ENCODE data around the gene PDIA4. TPM values are rescaled to one million over a fixed set of nuclear protein-coding genes. Genes with fewer than 3 reads are reported as not detected.
A peak's percentile ranks its signal among the peaks of the same experiment; 100 is the strongest.

Gene PDIA4
- polyA plus RNA-seq, 3 donors = 36.5 to 51.2 (median 37.0) TPM

- H3K9ac ChIP-seq (ENCODE audit: insufficient read depth, low read length, poor library complexity, severe bottlenecking) = no peak overlapping the region
- no peak overlapping the region for H3K4me2 ChIP-seq (replicated peaks; ENCODE audit: extremely low read depth, low read length, poor library complexity, severe bottlenecking)
- no peaks in the 10 kb centered on the region for H3K36me3 ChIP-seq (replicated peaks in 1 of 2; ENCODE audit: control insufficient read depth in 1 of 2, insufficient read depth in 2 of 2, low read length in 2 of 2)
- H3K27me3 ChIP-seq (ENCODE audit: control insufficient read depth in 2 of 2, insufficient read depth in 2 of 2, low read length in 2 of 2) = no peaks in the 10 kb centered on the region
- Mint-ChIP-seq H3K36me3 (no peaks in the 10 kb centered on the region), H3K4me1 (no peaks in the 10 kb centered on the region), H3K4me3 (no peak overlapping the region), H3K27ac (no peak overlapping the region), H3K27me3 (ENCODE audit: low read depth in 3 of 3) (peaks cover 0 to 3% (median 2%) of the 10 kb centered on the region in 3 donors), H3K9me3 (peaks cover 0 to 2% (median 0%) of the 10 kb centered on the region in 7 donors)
- no peaks in the 10 kb centered on the region for H3K4me1 ChIP-seq (ENCODE audit: control insufficient read depth in 1 of 2, insufficient read depth in 2 of 2, low read length in 2 of 2)
- intact Hi-C loops (cut with micrococcal nuclease) = no loop called here
- no peaks in the 10 kb centered on the region for H4K20me1 ChIP-seq (ENCODE audit: insufficient read depth, low read length)
- no peak for DNase-seq
- H3K79me2 ChIP-seq (ENCODE audit: insufficient read depth, low read length) = no peaks in the 10 kb centered on the region
- no peak overlapping the region for H2AFZ ChIP-seq (ENCODE audit: insufficient read depth, low read depth, low read length, poor library complexity, severe bottlenecking)
- WGBS (ENCODE audit: insufficient coverage) = 96% methylated on average over 8 of the region's 10 CpGs
- H3K4me3 ChIP-seq (replicated peaks in 1 of 3; ENCODE audit: low read depth in 2 of 3, low read length in 3 of 3) = no peak overlapping the region
- no peaks in the 10 kb centered on the region for H3K9me3 ChIP-seq (replicated peaks in 1 of 2; ENCODE audit: control insufficient read depth in 1 of 2, insufficient read depth in 1 of 2, low read length in 2 of 2)
- TF ChIP-seq, protein P1, sequence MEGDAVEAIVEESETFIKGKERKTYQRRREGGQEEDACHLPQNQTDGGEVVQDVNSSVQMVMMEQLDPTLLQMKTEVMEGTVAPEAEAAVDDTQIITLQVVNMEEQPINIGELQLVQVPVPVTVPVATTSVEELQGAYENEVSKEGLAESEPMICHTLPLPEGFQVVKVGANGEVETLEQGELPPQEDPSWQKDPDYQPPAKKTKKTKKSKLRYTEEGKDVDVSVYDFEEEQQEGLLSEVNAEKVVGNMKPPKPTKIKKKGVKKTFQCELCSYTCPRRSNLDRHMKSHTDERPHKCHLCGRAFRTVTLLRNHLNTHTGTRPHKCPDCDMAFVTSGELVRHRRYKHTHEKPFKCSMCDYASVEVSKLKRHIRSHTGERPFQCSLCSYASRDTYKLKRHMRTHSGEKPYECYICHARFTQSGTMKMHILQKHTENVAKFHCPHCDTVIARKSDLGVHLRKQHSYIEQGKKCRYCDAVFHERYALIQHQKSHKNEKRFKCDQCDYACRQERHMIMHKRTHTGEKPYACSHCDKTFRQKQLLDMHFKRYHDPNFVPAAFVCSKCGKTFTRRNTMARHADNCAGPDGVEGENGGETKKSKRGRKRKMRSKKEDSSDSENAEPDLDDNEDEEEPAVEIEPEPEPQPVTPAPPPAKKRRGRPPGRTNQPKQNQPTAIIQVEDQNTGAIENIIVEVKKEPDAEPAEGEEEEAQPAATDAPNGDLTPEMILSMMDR (IDR thresholded peaks at IDR 0.05) = no peak
- no peak overlapping the region for H3K27ac ChIP-seq (ENCODE audit: low read depth in 1 of 2, low read length in 2 of 2)
These were observed 73.5 kb downstream of the PDIA4 start for GRCh38 chr7:148954766-148955165.

DNA sequence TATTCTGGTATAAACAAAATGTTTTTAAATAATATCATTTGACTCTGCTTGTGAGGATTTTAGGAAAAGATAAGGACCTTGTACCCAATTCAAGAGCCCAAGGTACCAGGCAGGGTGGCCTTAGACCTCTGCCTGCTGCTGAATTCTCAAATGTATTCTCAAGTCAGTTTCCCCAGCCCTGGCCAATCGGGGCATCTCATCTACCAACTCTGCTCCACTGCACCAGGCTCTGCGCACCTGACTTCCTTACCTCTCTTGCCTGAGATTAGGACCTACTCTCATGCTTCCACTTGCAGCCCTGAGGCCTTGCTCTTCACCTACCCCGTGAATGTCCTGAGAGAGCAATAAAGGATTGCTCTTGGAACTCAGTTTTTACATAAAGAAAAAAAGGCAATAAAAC lies 74.6 kb downstream of the PDIA4 start:
- no peak for DNase-seq
- no peaks in the 10 kb centered on the region for H3K9me3 ChIP-seq (replicated peaks in 1 of 2; ENCODE audit: control insufficient read depth in 1 of 2, insufficient read depth in 1 of 2, low read length in 2 of 2)
- TF ChIP-seq, protein P1 (IDR thresholded peaks at IDR 0.05) = no peak
- no peak overlapping the region for H2AFZ ChIP-seq (ENCODE audit: insufficient read depth, low read depth, low read length, poor library complexity, severe bottlenecking)
- H3K79me2 ChIP-seq (ENCODE audit: insufficient read depth, low read length) = no peaks in the 10 kb centered on the region
- no peaks in the 10 kb centered on the region for H3K27me3 ChIP-seq (ENCODE audit: control insufficient read depth in 2 of 2, insufficient read depth in 2 of 2, low read length in 2 of 2)
- Mint-ChIP-seq H3K4me1 (no peaks in the 10 kb centered on the region), H3K27me3 (ENCODE audit: low read depth in 3 of 3) (peaks cover 0 to 2% (median 1%) of the 10 kb centered on the region in 3 donors), H3K4me3 (no peak overlapping the region), H3K9me3 (peaks cover 0 to 2% (median 0%) of the 10 kb centered on the region in 7 donors), H3K36me3 (no peaks in the 10 kb centered on the region), H3K27ac (no peak overlapping the region)
- no peaks in the 10 kb centered on the region for H3K4me1 ChIP-seq (ENCODE audit: control insufficient read depth in 1 of 2, insufficient read depth in 2 of 2, low read length in 2 of 2)
- H3K36me3 ChIP-seq (replicated peaks in 1 of 2; ENCODE audit: control insufficient read depth in 1 of 2, insufficient read depth in 2 of 2, low read length in 2 of 2) = no peaks in the 10 kb centered on the region
- no peak overlapping the region for H3K27ac ChIP-seq (ENCODE audit: low read depth in 1 of 2, low read length in 2 of 2)
- no peak overlapping the region for H3K9ac ChIP-seq (ENCODE audit: insufficient read depth, low read length, poor library complexity, severe bottlenecking)
- 89% methylated on average over 3 of the region's 3 CpGs for WGBS (ENCODE audit: insufficient coverage)
- no peak overlapping the region for H3K4me2 ChIP-seq (replicated peaks; ENCODE audit: extremely low read depth, low read length, poor library complexity, severe bottlenecking)
- intact Hi-C loops (cut with micrococcal nuclease) = no loop called here
- no peaks in the 10 kb centered on the region for H4K20me1 ChIP-seq (ENCODE audit: insufficient read depth, low read length)
- H3K4me3 ChIP-seq (replicated peaks in 1 of 3; ENCODE audit: low read depth in 2 of 3, low read length in 3 of 3) = no peak overlapping the region

Small RNA genes lying within 50 kb of the gene (small RNA-seq; reads per million reads assigned to genes)
- gene COX6B1P1 (ENCODE audit: insufficient read length, low read depth) = not detected
- 0.71 reads per million for gene RNU6-650P (ENCODE audit: insufficient read length, low read depth)
- gene RNY1 (ENCODE audit: insufficient read length, low read depth) = 2,504 reads per million, percentile 99 among the genes with 10 or more reads in this experiment
- 3.5 reads per million, percentile 33 among the genes with 10 or more reads in this experiment for gene RNY3 (ENCODE audit: insufficient read length, low read depth)
- gene RNY4 (ENCODE audit: insufficient read length, low read depth) = 1.7 reads per million

Other genes starting within 250 kb of the PDIA4 start
- gene EZH2, start 144.2 kb downstream of the PDIA4 start, polyA plus RNA-seq = 1 to 10 TPM; 1.3 to 6.1 (median 1.6) TPM
- gene ZNF786, start 62.2 kb upstream of the PDIA4 start, polyA plus RNA-seq = 1 to 10 TPM in 2 of 3 donors, under 1 TPM in 1; 0.84 to 2.6 (median 1.2) TPM
- under 1 TPM in 2 of 3 donors, not detected in 1; 0.15 to 0.17 TPM for gene ZNF425, start 97.8 kb upstream of the PDIA4 start, polyA plus RNA-seq
- gene ZNF398, start 118.9 kb upstream of the PDIA4 start, polyA plus RNA-seq = 1 to 10 TPM; 3.0 to 3.7 (median 3.1) TPM
- gene ZNF282, start 167.0 kb upstream of the PDIA4 start, polyA plus RNA-seq = 1 to 10 TPM in 1 of 3 donors, under 1 TPM in 2; 0.51 to 6.2 (median 0.86) TPM
- gene ZNF212, start 211.1 kb upstream of the PDIA4 start, polyA plus RNA-seq = 1 to 10 TPM; 1.6 to 5.9 (median 2.3) TPM
- 10 to 100 TPM in 1 of 3 donors, 1 to 10 TPM in 2; 1.2 to 16.7 (median 1.5) TPM for gene ZNF783, start 233.7 kb upstream of the PDIA4 start, polyA plus RNA-seq